Karpas-422 (cell line): Measurements from ENCODE around the gene BRSK2. TPM values are rescaled to one million over a fixed set of nuclear protein-coding genes. Genes with fewer than 3 reads are reported as not detected.

Source experiments
- DNase-seq: peaks from one replicate; pipeline ENCODE4 v3.0.0-alpha.2; 2015
- H2AFZ ChIP-seq: fragments of 200-600 bp; sonication (generic); 2 replicates; pipeline ENCODE4 v1.6.1; 2014; ENCODE audit warnings: antibody characterized with exemption, low read length, mixed read lengths
- H3K27ac ChIP-seq: fragments of 200-600 bp; sonication (generic); 2 replicates; pipeline ENCODE4 v1.5.1; 2014; ENCODE audit warnings: mild to moderate bottlenecking, low read length, moderate library complexity
- H3K27me3 ChIP-seq: fragments of 200-600 bp; sonication (generic); 2 replicates; pipeline ENCODE4 v1.6.1; 2014; ENCODE audit warnings: low read length, mixed read lengths
- H3K36me3 ChIP-seq: fragments of 200-600 bp; sonication (generic); 2 replicates; pipeline ENCODE4 v1.6.1; 2014; ENCODE audit warnings: low read length, mixed read lengths; ENCODE audit not compliant: insufficient read depth
- H3K4me1 ChIP-seq: fragments of 200-600 bp; sonication (generic); 2 replicates; pipeline ENCODE4 v1.6.1; 2014; ENCODE audit warnings: mild to moderate bottlenecking, low read length, mixed read lengths
- H3K4me2 ChIP-seq: fragments of 200-600 bp; sonication (generic); 2 replicates; pipeline ENCODE4 v1.6.1; 2014; ENCODE audit warnings: low read length, low read depth, mild to moderate bottlenecking; ENCODE audit not compliant: poor library complexity, severe bottlenecking
- H3K4me3 ChIP-seq: fragments of 200-600 bp; sonication (generic); 2 replicates; pipeline ENCODE4 v1.5.1; 2014; ENCODE audit warnings: mild to moderate bottlenecking, antibody characterized with exemption, low read length, mixed read lengths
- H3K79me2 ChIP-seq: fragments of 200-600 bp; sonication (generic); 2 replicates; pipeline ENCODE4 v1.6.1; 2014; ENCODE audit warnings: mild to moderate bottlenecking, low read length, mixed read lengths
- H3K9ac ChIP-seq: fragments of 200-600 bp; sonication (generic); 2 replicates; pipeline ENCODE4 v1.6.0; 2014; ENCODE audit warnings: low read length
- H3K9me2 ChIP-seq: fragments of 200-600 bp; sonication (generic), shearing (Covaris generic); replicated peaks from 2 replicates; pipeline ENCODE4 v1.6.0; 2014; ENCODE audit warnings: mild to moderate bottlenecking, low read length, moderate library complexity; ENCODE audit not compliant: insufficient read depth
- H3K9me3 ChIP-seq: fragments of 300-700, 200-600 bp; sonication (generic); 2 replicates; pipeline ENCODE4 v1.6.1; 2014; ENCODE audit warnings: low read length, mixed read lengths
- H4K20me1 ChIP-seq: fragments of 200-600 bp; sonication (generic); 2 replicates; pipeline ENCODE4 v1.6.1; 2014; ENCODE audit warnings: mild to moderate bottlenecking, antibody characterized with exemption, low read length, low read depth; ENCODE audit not compliant: insufficient read depth
- total RNA-seq: library from RNA; depleted of rRNA; stranded (reverse); fragments of >200 nt; shearing (Covaris generic); gene quantifications from 2 replicates; pipeline ENCODE4 v1.2.3, GENCODE V29; 2014; ENCODE audit warnings: low replicate concordance

Gene BRSK2
- total RNA-seq, 1 experiment from 2014 or later: not detected

- no peak overlapping the region for H3K4me3 ChIP-seq
- no peak for DNase-seq
- H3K9me3 ChIP-seq: peaks cover 5% of the 10 kb centered on the region; the same call in 1 of the 2 replicates
- no peak overlapping the region for H2AFZ ChIP-seq
- H3K9me2 ChIP-seq: no peaks in the 10 kb centered on the region
- H3K27me3 ChIP-seq: no peaks in the 10 kb centered on the region
- peaks cover 2% of the 10 kb centered on the region; the same call in 1 of the 2 replicates for H3K79me2 ChIP-seq
- H3K27ac ChIP-seq: no peak overlapping the region
- no peaks in the 10 kb centered on the region for H3K4me1 ChIP-seq
- no peaks in the 10 kb centered on the region for H3K36me3 ChIP-seq
- H3K4me2 ChIP-seq: no peak overlapping the region
- no peak overlapping the region for H3K9ac ChIP-seq
- H4K20me1 ChIP-seq: peaks cover 5% of the 10 kb centered on the region; the same call in 1 of the 2 replicates
These were observed 113.4 kb downstream of the BRSK2 start for GRCh38 chr11:1502954-1503707.

DNA sequence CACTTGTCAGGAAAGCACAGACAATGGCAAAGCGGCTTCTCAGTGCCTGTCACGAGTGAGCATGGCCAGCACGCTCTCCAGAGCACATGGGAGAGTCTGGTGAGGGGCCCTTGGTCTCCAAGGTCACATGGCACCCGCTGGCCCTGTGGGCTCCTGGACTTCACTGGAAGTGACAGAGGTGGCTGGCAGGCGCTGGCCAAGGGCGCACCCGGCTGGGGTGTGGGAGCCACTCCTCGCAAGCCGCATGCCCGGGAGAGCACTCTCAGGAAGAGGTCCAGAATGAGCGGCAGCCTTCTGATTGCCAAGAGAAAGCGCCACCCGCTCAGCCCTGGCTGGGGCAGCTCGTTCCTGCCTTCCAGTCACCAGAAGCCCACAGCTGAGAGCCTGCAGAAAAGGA is 114.0 kb downstream of the BRSK2 start:
- Histone ChIP-seq H3K4me2 (no peak overlapping the region), H3K27me3 (no peaks in the 10 kb centered on the region), H3K9ac (no peak overlapping the region), H2AFZ (no peak overlapping the region), H3K9me2 (no peaks in the 10 kb centered on the region), H3K4me3 (no peak overlapping the region), H3K9me3 (peaks cover 5% of the 10 kb centered on the region; the same call in 1 of the 2 replicates), H3K27ac (no peak overlapping the region), H3K79me2 (peaks cover 2% of the 10 kb centered on the region; the same call in 1 of the 2 replicates), H3K4me1 (no peaks in the 10 kb centered on the region), H4K20me1 (no peaks in the 10 kb centered on the region), H3K36me3 (no peaks in the 10 kb centered on the region)
- no peak for DNase-seq

DNA sequence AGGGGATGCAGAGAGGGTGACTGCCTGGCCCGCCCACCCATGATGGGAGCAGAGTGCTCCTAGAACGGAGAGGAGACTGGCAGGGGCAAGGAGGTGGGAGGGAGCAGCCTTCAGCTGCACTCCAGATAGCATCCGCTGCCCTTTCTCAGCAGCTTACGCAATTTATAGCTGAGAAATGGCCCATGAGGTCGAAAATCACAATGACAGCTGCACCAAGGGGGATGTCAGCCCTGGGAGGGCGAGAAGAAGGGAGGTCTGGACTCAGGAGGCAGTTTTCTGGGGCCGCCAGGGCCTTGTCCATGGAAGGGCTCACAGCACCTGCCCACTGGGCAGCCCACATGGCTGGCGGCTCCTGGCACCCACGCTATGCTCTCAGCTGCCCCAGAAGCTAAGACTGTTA is 114.4 kb downstream of the BRSK2 start:
- H3K27me3 ChIP-seq: no peaks in the 10 kb centered on the region
- no peaks in the 10 kb centered on the region for H3K4me1 ChIP-seq
- no peak overlapping the region for H3K27ac ChIP-seq
- no peaks in the 10 kb centered on the region for H3K9me2 ChIP-seq
- DNase-seq: no peak
- H3K36me3 ChIP-seq: no peaks in the 10 kb centered on the region
- no peak overlapping the region for H2AFZ ChIP-seq
- no peak overlapping the region for H3K4me3 ChIP-seq
- no peaks in the 10 kb centered on the region for H4K20me1 ChIP-seq
- H3K9ac ChIP-seq: no peak overlapping the region
- peaks cover 2% of the 10 kb centered on the region; the same call in 1 of the 2 replicates for H3K79me2 ChIP-seq
- no peak overlapping the region for H3K4me2 ChIP-seq
- peaks cover 5% of the 10 kb centered on the region; the same call in 1 of the 2 replicates for H3K9me3 ChIP-seq

- H4K20me1 ChIP-seq: no peaks in the 10 kb centered on the region
- H3K4me1 ChIP-seq: no peaks in the 10 kb centered on the region
- H3K27ac ChIP-seq: no peak overlapping the region
- H3K9me2 ChIP-seq: no peaks in the 10 kb centered on the region
- no peak overlapping the region for H3K4me2 ChIP-seq
- H3K4me3 ChIP-seq: no peak overlapping the region
- peaks cover 5% of the 10 kb centered on the region; the same call in 1 of the 2 replicates for H3K9me3 ChIP-seq
- no peak for DNase-seq
- H2AFZ ChIP-seq: no peak overlapping the region
- H3K36me3 ChIP-seq: no peaks in the 10 kb centered on the region
- H3K27me3 ChIP-seq: no peaks in the 10 kb centered on the region
- no peak overlapping the region for H3K9ac ChIP-seq
- peaks cover 2% of the 10 kb centered on the region; the same call in 1 of the 2 replicates for H3K79me2 ChIP-seq
These were observed 115.0 kb downstream of the BRSK2 start for GRCh38 chr11:1504581-1505290.

DNA sequence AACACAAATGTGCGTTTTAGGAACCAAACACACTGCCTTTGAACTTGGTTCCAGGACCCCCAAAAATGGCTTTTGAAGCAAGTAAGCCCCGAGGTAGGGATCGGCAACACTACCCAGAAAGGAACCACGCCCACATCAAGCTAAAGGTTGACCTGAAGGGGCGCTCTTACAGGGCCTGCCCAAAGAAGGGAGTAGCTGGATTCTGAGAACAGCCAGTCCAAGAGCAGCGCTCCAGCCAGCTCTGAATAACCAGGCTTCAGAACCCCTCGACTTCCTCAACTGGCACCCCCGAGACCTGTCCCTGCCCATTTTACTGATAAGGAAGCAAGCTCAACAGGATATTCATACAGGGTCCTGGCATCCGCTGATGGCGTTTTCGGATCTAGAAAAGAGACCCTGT is 115.7 kb downstream of the BRSK2 start:
- Histone ChIP-seq H3K36me3 (no peaks in the 10 kb centered on the region), H3K4me1 (no peaks in the 10 kb centered on the region), H2AFZ (no peak overlapping the region), H3K27me3 (no peaks in the 10 kb centered on the region), H4K20me1 (no peaks in the 10 kb centered on the region), H3K4me2 (no peak overlapping the region), H3K9me2 (no peaks in the 10 kb centered on the region), H3K9ac (no peak overlapping the region), H3K9me3 (peaks cover 5% of the 10 kb centered on the region; the same call in 1 of the 2 replicates), H3K4me3 (no peak overlapping the region), H3K79me2 (peaks cover 2% of the 10 kb centered on the region; the same call in 1 of the 2 replicates), H3K27ac (no peak overlapping the region)
- DNase-seq: no peak

DNA sequence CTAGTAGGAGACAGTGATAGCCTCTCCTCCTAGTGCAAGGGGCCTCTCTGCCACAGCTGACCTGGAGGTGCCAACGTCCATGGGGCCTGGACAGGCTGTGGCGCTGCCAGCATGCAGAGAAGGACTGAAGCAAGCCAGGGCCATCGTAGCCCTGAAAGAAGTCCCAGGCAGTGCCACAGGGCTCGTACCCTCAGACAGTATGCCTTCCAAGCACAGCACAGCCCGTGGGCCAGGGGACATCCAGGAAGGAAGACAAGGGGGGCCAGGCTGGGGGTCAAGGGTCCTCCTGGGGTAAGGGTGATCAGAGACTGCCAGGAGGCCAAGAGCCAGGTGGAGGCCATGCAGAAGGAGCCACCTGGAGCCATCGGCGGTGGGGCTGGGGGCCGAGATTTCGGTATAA is 117.2 kb downstream of the BRSK2 start:
- Histone ChIP-seq H3K9me2 (no peaks in the 10 kb centered on the region), H3K4me3 (no peak overlapping the region), H2AFZ (no peak overlapping the region), H4K20me1 (peaks cover 5% of the 10 kb centered on the region; the same call in 1 of the 2 replicates), H3K4me1 (no peaks in the 10 kb centered on the region), H3K4me2 (no peak overlapping the region), H3K27me3 (no peaks in the 10 kb centered on the region), H3K79me2 (peaks cover 2% of the 10 kb centered on the region; the same call in 1 of the 2 replicates), H3K9me3 (peaks cover 5% of the 10 kb centered on the region; the same call in 1 of the 2 replicates), H3K9ac (no peak overlapping the region), H3K36me3 (no peaks in the 10 kb centered on the region), H3K27ac (no peak overlapping the region)
- no peak for DNase-seq

DNA sequence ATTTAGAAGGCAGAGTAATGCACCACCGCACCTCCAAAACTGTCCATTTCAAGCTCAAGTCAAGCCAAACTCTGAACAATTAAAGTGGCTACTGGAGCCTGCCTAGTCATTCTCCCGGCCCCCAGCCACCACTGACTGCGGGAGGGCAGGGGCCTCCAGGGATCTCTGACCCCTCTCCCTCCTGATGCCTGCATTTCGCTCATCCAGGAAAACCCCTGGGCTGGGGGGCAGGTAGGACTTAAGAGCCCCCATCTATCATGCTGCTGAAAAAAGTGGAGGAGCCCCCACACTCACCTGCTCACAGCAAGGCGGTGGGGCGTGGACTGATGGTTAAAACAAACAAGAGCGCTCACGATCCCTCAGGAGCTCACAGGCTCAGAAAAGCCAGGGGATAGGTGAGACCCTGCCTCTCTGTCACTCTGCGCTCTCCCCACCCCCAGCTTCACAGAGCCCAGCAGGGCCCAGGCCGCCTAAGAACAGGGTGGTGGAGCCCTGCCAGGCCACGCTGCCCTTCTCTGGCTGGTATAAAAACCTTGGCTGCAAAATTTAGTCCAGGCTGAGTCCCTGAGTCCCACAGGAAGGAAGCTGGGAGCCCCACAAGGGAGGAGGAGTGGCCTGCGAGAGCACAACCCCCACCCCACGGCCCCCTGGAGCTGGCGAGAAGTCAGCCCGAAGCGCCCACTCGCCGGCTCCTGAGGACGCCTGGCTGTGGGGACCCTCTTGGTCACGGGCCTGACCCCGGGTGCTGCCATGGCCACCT is 117.8 kb downstream of the BRSK2 start:
- H3K9me2 ChIP-seq: no peaks in the 10 kb centered on the region
- no peak overlapping the region for H3K9ac ChIP-seq
- no peak overlapping the region for H3K4me2 ChIP-seq
- no peaks in the 10 kb centered on the region; the same call in 1 of the 2 replicates for H3K4me1 ChIP-seq
- H3K27ac ChIP-seq: no peak overlapping the region
- no peak overlapping the region for H3K4me3 ChIP-seq
- H4K20me1 ChIP-seq: peaks cover 10% of the 10 kb centered on the region; the same call in 1 of the 2 replicates
- H3K36me3 ChIP-seq: no peaks in the 10 kb centered on the region
- DNase-seq: no peak
- peaks cover 5% of the 10 kb centered on the region; the same call in 1 of the 2 replicates for H3K9me3 ChIP-seq
- no peak overlapping the region for H2AFZ ChIP-seq
- H3K27me3 ChIP-seq: no peaks in the 10 kb centered on the region
- peaks cover 2% of the 10 kb centered on the region; the same call in 1 of the 2 replicates for H3K79me2 ChIP-seq
